HepG2 (cell line): ENCODE results near the gene LAP3. TPM values are rescaled to one million over a fixed set of nuclear protein-coding genes. Genes with fewer than 3 reads are reported as not detected.
A peak's percentile ranks its signal among the peaks of the same experiment; 100 is the strongest.

ENCODE experiments used
- ARNT2 ChIP-seq: sonication (generic); formaldehyde crosslinking; IDR thresholded peaks from 2 replicates; pipeline ENCODE4 v1.8.0; 2022; ENCODE audit warnings: mild to moderate bottlenecking, low read depth, missing genetic modification reagents, moderate library complexity
- BCL6 ChIP-seq: IDR thresholded peaks from 2 replicates; pipeline ENCODE4 v1.6.1; 2016; ENCODE audit warnings: missing genetic modification reagents, missing compliant biosample characterization
- CBX2 ChIP-seq, 2 experiments: fragments of 200-600 bp in 1 of 2; sonication (generic); formaldehyde crosslinking in 1 of 2; IDR thresholded peaks; 2 replicates each; pipeline versions ENCODE4 v1.7.0 to v1.8.1; 2018 to 2022; ENCODE audit warnings: low read depth in 2 of 2, low read length in 1 of 2, mild to moderate bottlenecking in 1 of 2, missing genetic modification reagents in 1 of 2
- EHMT2 ChIP-seq: fragments of 200-600 bp; sonication (generic); IDR thresholded peaks from 2 replicates; pipeline ENCODE4 v1.7.0; 2017; ENCODE audit warnings: antibody characterized with exemption, low read depth, low read length, borderline replicate concordance
- GATAD1 ChIP-seq: IDR thresholded peaks from 2 replicates; pipeline ENCODE4 v1.6.1; 2016; ENCODE audit warnings: missing genetic modification reagents, missing compliant biosample characterization
- HNF4G ChIP-seq, 2 experiments: sonication (generic) in 1 of 2; formaldehyde crosslinking in 1 of 2; IDR thresholded peaks; 2 replicates each; pipeline versions ENCODE4 v1.4.0 to v1.6.1; 2011 to 2020; ENCODE audit warnings: borderline replicate concordance in 2 of 2, low read depth in 2 of 2, mild to moderate bottlenecking in 2 of 2, low read length in 1 of 2, missing genetic modification reagents in 1 of 2, moderate library complexity in 1 of 2
- JUN ChIP-seq: sonication (generic); formaldehyde crosslinking; IDR thresholded peaks from 2 replicates; pipeline ENCODE4 v1.4.0; 2020; ENCODE audit warnings: mild to moderate bottlenecking, missing genetic modification reagents
- KMT2A ChIP-seq: sonication (generic); formaldehyde crosslinking; IDR thresholded peaks from 2 replicates; pipeline ENCODE4 v1.4.0; 2020; ENCODE audit warnings: missing genetic modification reagents
- NBN ChIP-seq: fragments of 450-650 bp; conservative IDR thresholded peaks from 2 replicates; pipeline ENCODE4 v1.6.1; 2017
- PRMT3 ChIP-seq: sonication (generic); formaldehyde crosslinking; IDR thresholded peaks from 2 replicates; pipeline ENCODE4 v1.8.1; 2022; ENCODE audit warnings: low read depth, mild to moderate bottlenecking, moderate library complexity, missing genetic modification reagents, borderline replicate concordance
- TMF1 ChIP-seq: sonication (generic); formaldehyde crosslinking; IDR thresholded peaks from 2 replicates; pipeline ENCODE4 v1.8.1; 2022; ENCODE audit warnings: low read depth, missing genetic modification reagents
- TRAFD1 ChIP-seq: sonication (generic); formaldehyde crosslinking; IDR thresholded peaks from 2 replicates; pipeline ENCODE4 v1.5.1; 2020; ENCODE audit warnings: missing genetic modification reagents, mild to moderate bottlenecking, borderline replicate concordance
- ZBTB26 ChIP-seq: IDR thresholded peaks from 2 replicates; pipeline ENCODE4 v1.6.1; 2016; ENCODE audit warnings: missing compliant biosample characterization, missing genetic modification reagents, borderline replicate concordance
- ZBTB3 ChIP-seq: sonication (generic); formaldehyde crosslinking; IDR thresholded peaks from 2 replicates; pipeline ENCODE4 v1.4.0; 2020; ENCODE audit warnings: low read depth, mild to moderate bottlenecking, moderate library complexity, missing genetic modification reagents, borderline replicate concordance
- ZNF224 ChIP-seq: sonication (generic); formaldehyde crosslinking; IDR thresholded peaks from 2 replicates; pipeline ENCODE4 v1.5.0; 2020; ENCODE audit warnings: mild to moderate bottlenecking, missing genetic modification reagents
- ZNF234 ChIP-seq: sonication (generic); formaldehyde crosslinking; conservative IDR thresholded peaks from 2 replicates; pipeline ENCODE4 v1.5.1; 2020; ENCODE audit warnings: mild to moderate bottlenecking, missing genetic modification reagents
- ZNF414 ChIP-seq: sonication (generic); formaldehyde crosslinking; IDR thresholded peaks from 2 replicates; pipeline ENCODE4 v1.5.0; 2020; ENCODE audit warnings: missing genetic modification reagents
- ZNF660 ChIP-seq: sonication (generic); formaldehyde crosslinking; IDR thresholded peaks from 2 replicates; pipeline ENCODE4 v1.5.1; 2020; ENCODE audit warnings: mild to moderate bottlenecking, low read depth, missing genetic modification reagents, borderline replicate concordance
- ZNF674 ChIP-seq: sonication (generic); formaldehyde crosslinking; IDR thresholded peaks from 2 replicates; pipeline ENCODE4 v1.5.0; 2020; ENCODE audit warnings: low read depth, mild to moderate bottlenecking, missing genetic modification reagents
- ZNF740 ChIP-seq: sonication (generic); formaldehyde crosslinking; IDR thresholded peaks from 2 replicates; pipeline ENCODE4 v1.4.0; 2020; ENCODE audit warnings: missing genetic modification reagents
- ZSCAN31 ChIP-seq: sonication (generic); formaldehyde crosslinking; IDR thresholded peaks from 2 replicates; pipeline ENCODE4 v1.5.0; 2020; ENCODE audit warnings: low read depth, mild to moderate bottlenecking, missing genetic modification reagents
- polyA plus RNA-seq, 8 experiments: library from polyadenylated mRNA; depleted of rRNA in 3 of 8; stranded (reverse) in 7 of 8; unstranded in 1 of 8; fragments of >200 nt; fragmentation: Illumina TruSeq in 4 of 8; extraction: Trizol in 4 of 8; gene quantifications; 2 replicates each; pipeline versions ENCODE4 v1.2.1 to v1.2.3, GENCODE V29; 2011 to 2016; ENCODE audit warnings: low read depth in 4 of 8, missing spikeins in 1 of 8, mixed read lengths in 1 of 8; ENCODE audit not compliant: insufficient read depth in 1 of 8
- total RNA-seq, 5 experiments: library from RNA; depleted of rRNA; stranded (reverse); fragments of >200 nt; fragmentation: Illumina TruSeq; extraction: Trizol; gene quantifications; 2 replicates each; pipeline ENCODE4 v1.2.3, GENCODE V29; 2016; ENCODE audit warnings: low read depth in 1 of 5
- TF ChIP-seq, protein P1 (sequence below): sonication (generic); formaldehyde crosslinking; IDR thresholded peaks from 2 replicates; pipeline ENCODE4 v1.5.0; 2020; ENCODE audit warnings: mild to moderate bottlenecking, missing genetic modification reagents, moderate library complexity
- TF ChIP-seq, protein P2 (sequence below): IDR thresholded peaks from 2 replicates; pipeline ENCODE4 v1.6.1; 2016; ENCODE audit warnings: low read depth, control low read depth

The LAP3 gene
- total and polyA plus RNA-seq, 2 of the 13 experiments (the other 11 are each of a cell fraction or from before 2014, with no cell fraction given) = 106 to 125 TPM

GRCh38 chr4:17557880-17558279 lies 19.1 kb upstream of the LAP3 start (continued):
- no peak for TF ChIP-seq TRAFD1 (CRISPR knock-in tag)
- TF ChIP-seq ZNF234 (CRISPR knock-in tag) = no peak
- TF ChIP-seq, protein P1, sequence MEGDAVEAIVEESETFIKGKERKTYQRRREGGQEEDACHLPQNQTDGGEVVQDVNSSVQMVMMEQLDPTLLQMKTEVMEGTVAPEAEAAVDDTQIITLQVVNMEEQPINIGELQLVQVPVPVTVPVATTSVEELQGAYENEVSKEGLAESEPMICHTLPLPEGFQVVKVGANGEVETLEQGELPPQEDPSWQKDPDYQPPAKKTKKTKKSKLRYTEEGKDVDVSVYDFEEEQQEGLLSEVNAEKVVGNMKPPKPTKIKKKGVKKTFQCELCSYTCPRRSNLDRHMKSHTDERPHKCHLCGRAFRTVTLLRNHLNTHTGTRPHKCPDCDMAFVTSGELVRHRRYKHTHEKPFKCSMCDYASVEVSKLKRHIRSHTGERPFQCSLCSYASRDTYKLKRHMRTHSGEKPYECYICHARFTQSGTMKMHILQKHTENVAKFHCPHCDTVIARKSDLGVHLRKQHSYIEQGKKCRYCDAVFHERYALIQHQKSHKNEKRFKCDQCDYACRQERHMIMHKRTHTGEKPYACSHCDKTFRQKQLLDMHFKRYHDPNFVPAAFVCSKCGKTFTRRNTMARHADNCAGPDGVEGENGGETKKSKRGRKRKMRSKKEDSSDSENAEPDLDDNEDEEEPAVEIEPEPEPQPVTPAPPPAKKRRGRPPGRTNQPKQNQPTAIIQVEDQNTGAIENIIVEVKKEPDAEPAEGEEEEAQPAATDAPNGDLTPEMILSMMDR = no peak
- no peak for TF ChIP-seq EHMT2
- TF ChIP-seq PRMT3 = no peak
- no peak for TF ChIP-seq ZNF224 (CRISPR knock-in tag)
- TF ChIP-seq ZBTB3 (CRISPR knock-in tag) = no peak
- TF ChIP-seq ARNT2 = no peak
- TF ChIP-seq KMT2A (CRISPR knock-in tag) = no peak
- TF ChIP-seq TMF1 (CRISPR knock-in tag) = no peak
- no peak for TF ChIP-seq ZNF674 (CRISPR knock-in tag)
- no peak for TF ChIP-seq HNF4G (IDR thresholded peaks at IDR 0.05; ENCODE audit: borderline replicate concordance, low read depth, low read length)
- no peak for TF ChIP-seq HNF4G (CRISPR knock-in tag; IDR thresholded peaks at IDR 0.05; ENCODE audit: borderline replicate concordance, low read depth)
- TF ChIP-seq, protein P2, sequence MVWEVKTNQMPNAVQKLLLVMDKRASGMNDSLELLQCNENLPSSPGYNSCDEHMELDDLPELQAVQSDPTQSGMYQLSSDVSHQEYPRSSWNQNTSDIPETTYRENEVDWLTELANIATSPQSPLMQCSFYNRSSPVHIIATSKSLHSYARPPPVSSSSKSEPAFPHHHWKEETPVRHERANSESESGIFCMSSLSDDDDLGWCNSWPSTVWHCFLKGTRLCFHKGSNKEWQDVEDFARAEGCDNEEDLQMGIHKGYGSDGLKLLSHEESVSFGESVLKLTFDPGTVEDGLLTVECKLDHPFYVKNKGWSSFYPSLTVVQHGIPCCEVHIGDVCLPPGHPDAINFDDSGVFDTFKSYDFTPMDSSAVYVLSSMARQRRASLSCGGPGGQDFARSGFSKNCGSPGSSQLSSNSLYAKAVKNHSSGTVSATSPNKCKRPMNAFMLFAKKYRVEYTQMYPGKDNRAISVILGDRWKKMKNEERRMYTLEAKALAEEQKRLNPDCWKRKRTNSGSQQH (CRISPR knock-in tag) = no peak
- no peak for TF ChIP-seq GATAD1
- no peak for TF ChIP-seq NBN
- 0 out of 2 replicates have a peak, but pooled peaks have one; percentile 12 for TF ChIP-seq BCL6
- no peak for TF ChIP-seq ZBTB26 (CRISPR knock-in tag)
- no peak for TF ChIP-seq ZNF740 (CRISPR knock-in tag)
- TF ChIP-seq ZSCAN31 (CRISPR knock-in tag) = no peak
- TF ChIP-seq JUN (CRISPR knock-in tag) = no peak
- TF ChIP-seq ZNF414 = no peak
- TF ChIP-seq ZNF660 (CRISPR knock-in tag) = no peak
- no peak for TF ChIP-seq CBX2 (IDR thresholded peaks at IDR 0.05; ENCODE audit: low read depth, low read length)
- TF ChIP-seq CBX2 (CRISPR knock-in tag; IDR thresholded peaks at IDR 0.05; ENCODE audit: low read depth) = no peak
